Stimulated activated CD4-positive, alpha-beta T cell treated with anti-CD3 and anti-CD28 coated beads, Interleukin-4, amount 100 ng/mL, for 24 hours (primary cell): ENCODE measurements around the gene WNT16.
"Not testable (repeated sequence)": the region's sequence is repeated elsewhere in the genome, so short reads cannot be mapped to it uniquely, and the experiment has no call there.

Experiments used
- DNase-seq: peaks from one replicate; pipeline ENCODE4 v3.0.0-alpha.2; 2020

The WNT16 gene, protein sequence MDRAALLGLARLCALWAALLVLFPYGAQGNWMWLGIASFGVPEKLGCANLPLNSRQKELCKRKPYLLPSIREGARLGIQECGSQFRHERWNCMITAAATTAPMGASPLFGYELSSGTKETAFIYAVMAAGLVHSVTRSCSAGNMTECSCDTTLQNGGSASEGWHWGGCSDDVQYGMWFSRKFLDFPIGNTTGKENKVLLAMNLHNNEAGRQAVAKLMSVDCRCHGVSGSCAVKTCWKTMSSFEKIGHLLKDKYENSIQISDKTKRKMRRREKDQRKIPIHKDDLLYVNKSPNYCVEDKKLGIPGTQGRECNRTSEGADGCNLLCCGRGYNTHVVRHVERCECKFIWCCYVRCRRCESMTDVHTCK

DNA sequence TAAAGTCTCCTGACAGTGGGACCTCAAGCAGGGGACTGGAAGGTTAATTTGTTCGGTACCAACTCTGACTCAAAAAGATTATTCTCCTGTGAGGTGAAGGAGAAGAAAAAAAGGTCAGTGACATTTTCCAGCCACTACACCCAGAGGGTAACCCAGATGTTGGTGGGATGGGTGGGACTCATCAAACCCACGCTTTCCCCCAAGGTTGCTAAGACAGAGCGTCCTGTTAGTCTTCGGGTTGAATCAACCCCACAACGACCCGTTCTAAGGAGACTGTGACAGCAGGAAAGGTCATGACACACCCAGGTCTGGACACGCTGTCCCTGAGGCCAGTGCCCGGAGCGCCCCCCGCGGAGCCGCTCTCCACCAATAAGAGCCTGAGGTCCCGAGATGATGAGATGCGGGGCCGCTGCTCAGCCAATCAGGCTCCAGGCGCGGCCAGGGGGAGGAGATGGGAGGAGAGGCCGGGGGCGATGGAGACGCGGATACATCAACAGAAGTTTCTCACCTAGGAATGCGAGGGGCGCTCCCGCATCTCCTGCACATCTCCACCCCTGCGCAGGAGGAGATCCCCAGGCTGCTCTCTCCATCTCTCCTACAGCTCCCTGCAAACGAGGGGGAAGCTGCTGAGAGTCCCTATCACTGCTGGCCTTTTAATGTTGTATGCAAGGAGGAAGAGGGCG is at the start of gene WNT16:
WNT16 (plus strand) TSS at position 493 of the 683 bp plus-strand sequence. CDS start 293 bp downstream, outside the sequence.
- no peak for DNase-seq

DNA sequence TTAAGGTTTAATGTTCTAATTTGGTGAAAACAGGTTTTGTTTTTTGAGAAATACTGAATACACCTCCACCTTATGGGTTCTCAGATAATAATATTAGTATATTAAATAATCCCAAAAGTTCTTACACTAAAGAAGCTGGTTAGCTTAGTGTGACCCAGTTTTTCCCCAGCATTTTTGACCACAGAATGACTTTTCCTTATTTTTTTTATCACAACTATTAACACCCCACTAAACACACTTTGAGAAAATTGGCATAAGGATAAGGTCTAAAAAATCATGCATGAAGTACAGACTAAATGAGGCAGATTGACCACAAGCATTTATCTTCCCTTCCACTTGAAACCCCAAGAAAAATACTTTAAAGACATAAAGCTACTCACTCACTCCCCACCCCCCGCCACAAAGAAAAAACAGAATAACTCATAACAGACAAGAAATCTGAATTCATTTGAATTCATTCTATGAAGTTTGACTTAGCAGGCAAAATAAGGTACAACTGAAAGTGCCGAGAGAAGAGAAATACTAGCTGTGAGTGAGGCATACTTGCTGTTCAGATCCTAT is 49.7 kb upstream of the WNT16 start:
- no peak for DNase-seq

DNA sequence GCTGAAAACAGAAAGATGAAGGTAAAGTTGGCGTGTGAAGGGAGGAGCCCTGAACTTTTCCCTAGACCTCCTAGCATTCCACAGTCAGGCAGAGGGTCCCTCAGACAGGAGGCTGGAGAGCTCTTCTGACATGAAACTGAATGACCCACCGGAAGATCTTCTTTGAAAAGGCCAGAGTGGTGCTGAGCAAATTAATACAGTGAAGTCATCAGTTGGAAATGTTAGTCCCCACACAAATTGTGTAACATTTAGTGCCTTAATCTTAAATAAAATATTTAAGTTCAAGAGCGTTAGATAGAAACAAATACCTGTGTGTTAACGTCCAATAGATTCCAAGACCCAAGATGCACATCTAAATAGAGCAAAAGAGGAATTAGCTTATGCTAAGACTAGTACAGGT is 49.0 kb upstream of the WNT16 start:
- DNase-seq = no peak

DNA sequence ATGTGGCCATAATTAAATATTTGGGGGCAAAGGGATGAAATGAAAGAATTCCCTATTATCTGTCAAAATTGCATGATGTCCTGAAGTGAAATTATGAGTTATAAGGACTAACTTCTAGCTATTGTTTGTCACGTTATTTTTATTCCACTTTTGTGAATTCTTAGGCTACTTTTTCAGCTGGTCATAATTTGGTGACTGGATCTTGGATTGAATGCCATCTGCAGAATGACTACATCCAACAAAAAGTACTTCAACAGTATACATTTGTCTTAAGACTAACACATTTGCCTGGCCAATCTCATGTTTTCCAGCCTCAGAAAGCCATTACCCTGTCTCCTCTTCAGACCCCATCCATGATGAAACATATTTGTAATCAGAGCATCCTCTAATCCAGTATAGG is 48.1 kb upstream of the WNT16 start:
- no peak for DNase-seq

DNA sequence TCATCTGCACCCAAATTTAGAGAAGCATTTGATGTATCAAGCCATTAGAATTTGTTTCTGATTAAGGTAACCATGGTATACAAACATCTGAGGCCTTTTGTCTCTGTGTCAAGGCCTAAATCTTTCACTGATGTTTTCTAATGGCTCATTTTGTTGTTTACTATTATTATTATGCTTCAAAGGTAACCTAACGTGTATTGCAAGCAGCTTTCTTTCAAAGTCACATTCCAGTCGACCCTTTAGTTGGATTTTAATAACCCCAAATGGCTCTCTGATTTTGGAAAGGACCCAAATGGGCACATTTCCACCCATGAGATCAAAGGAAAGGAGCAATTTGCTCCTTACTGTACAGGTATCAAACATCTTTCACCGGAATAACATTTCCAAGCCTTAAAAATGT is 46.7 kb upstream of the WNT16 start:
- no peak for DNase-seq

DNA sequence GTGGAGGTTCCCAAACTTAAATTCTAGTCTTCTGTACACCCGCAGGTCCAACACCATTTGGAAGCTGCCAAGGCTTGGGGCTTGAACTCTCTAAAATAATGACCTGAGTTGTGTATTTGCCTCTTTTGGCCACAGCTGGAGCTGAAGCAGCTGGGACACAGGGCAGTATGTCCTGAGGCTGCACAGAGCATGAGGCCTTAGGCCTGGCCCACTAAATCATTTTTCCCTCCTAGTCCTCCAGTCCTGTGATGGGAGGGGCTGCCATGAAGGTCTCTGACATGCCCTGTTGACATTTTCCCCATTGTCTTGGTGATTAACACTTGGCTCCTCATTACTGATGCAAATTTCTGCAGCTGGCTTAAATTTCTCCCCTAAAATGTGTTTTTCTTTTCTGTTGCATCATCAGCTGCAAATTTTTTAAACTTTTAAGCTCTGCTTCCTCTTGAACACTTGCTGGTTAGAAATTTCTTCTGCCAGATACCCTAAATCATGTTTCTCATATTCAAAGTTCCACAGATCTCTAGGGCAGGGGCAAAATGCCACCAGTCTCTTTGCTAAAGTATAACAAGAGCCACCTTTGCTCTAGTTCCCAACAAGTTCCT is 43.6 kb upstream of the WNT16 start:
- DNase-seq = no peak

DNA sequence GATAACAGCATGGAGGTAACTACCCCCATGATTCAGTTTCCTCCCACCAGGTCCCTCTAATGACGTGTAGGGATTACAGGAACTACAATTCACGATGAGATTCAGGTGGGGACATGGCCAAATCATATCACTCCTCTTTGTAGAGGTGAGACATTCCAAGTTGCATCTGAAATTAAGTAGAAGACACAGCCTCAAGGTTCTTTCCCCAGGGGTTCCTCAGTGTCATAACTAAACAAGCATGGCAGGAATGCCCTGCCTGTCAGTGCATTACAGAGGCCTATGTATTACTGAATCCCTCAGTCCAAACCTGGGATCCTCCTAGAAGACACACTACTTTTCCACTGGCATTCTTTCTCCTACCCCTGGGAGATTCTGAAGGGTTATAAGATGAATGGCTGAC is 42.6 kb upstream of the WNT16 start:
- DNase-seq = no peak

DNA sequence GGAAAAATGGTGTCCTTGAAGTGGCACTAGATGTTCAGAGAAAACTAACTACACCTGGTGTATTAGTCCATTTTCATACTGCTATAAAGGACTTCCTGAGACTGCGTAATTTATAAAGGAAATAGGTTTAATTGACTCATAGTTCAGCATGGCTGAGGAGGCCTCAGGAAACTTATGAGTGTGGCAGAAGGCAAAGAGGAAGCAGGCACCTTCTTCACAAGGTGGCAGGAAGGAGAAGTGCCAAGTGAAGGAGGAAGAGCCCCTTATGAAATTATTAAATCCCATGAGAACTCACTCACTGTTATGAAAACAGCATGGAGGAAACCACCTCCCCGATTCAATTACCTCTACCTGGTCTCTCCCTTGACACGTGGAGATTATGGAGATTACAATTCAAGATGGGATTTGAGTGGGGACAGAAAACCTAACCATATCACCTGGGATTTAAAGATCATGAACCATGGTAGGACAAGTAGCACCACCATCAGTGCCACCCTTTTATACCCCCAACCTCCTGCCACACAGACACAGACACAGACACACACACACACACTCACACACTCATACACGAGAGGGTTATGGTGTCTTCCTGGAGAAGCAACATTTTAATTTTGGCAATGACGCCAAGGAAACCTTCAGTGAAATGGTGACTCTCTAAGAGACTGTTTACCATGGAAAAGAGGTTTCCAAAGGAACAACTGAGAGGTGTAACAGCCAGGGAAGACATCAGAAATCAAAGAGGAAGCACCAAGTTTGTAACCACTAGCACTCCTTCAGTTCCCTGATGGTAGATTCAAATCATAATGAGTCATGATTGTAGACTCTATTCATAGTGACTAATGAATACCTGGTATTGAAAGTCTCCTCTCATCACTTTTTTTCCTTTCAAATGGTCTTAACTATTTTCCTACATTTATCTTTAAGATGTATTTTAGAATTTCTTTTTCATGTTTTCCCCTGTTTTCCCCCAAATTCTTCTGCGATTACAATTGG is 41.8 kb upstream of the WNT16 start:
- DNase-seq = no peak

DNA sequence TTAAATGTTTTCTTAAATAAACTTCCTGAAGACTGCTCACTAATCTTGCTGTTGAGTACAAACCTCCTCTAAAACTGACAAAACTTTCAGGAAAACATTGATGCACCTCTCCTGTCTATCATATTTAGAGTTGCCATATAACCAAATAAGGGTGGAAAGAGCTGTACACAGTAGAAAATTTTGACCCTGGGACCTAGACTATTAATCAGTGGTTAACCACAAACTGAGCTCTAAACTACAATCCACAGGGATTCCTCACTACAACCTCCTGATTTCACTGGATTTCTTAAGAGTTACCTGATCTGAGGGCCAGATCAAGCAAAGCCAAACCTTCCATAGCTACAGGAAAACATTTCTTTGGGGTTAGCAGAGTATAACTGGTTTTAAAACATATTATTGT is 39.9 kb upstream of the WNT16 start:
- no peak for DNase-seq

DNA sequence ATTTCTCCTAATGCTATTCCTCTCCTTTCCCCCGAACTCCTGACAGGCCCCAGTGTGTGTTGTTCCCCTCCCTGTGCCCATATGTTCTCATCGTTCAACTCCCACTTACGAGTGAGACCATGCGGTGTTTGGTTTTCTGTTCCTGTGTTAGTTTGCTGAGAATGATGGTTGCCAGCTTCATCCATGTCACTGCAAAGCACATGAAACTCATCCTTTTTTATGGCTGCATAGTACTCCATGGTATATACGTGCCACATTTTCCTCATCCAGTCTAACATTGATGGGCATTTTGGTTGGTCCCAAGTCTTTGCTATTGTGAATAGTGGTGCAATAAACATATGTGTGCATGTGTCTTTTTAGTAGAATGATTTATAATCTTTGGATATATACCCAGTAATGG is 38.9 kb upstream of the WNT16 start:
- not testable (repeated sequence) for DNase-seq

DNA sequence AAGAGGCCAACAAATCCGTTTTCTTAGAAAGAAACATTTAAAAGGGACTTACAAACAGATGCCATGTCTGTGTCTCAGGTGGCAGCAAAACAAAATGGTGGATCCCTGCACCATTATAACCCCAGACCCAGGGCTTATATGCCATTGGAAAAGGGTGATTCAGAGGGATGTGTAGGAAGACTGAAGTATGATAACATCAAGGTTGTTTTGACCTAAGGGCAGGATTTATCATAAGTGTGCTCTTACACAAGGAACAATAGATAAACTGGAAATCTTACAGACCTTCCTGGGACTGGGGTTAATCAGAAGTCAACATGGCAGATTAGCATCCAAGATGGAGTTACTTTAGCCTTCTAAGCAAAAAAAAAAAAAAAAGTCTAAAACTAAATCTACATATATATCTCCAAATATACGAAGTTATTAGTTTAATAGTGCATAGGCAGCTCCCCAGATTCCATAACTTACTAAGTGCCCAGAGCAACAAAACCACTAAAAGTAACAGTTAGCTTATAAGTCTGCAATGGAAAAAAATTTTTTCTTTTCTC is 34.3 kb upstream of the WNT16 start:
- DNase-seq = no peak

DNA sequence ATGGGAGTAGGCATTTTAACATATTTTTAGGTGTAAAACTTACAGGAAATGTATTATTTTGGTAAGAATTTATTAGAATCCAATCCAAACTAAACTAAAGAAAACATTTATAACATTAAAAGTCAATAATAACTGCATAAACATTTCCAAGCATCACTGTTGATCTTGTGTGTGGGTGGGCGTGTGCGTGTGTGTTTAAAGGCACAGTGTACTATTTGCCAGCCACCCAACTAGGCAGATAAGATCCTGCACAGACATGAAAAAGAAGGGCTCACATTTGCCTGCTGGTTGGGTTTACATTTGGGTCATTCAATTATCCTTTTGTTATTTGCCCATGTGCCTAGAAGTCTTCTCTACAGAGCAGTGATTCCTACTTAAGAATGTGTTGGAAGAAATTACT is 31.0 kb upstream of the WNT16 start:
- DNase-seq = no peak

DNA sequence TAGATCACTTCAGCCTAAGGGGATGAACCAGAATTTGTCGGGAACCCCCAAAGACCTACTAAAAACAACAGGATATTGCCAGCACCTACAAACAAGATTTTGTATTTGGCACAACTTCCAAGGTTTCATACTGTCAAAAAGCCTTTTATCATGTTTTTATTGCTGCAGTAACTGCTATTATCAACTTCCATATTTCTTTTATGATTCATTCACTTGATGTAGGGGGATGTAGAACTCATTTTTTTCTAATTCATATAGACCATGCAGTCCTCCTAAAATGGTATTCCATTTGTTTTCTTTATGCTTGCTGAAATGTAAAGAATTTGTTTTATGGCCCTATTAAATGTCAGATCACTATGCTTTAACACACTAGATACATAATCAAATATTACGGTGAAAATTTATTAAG is 30.0 kb upstream of the WNT16 start:
- DNase-seq = no peak

DNA sequence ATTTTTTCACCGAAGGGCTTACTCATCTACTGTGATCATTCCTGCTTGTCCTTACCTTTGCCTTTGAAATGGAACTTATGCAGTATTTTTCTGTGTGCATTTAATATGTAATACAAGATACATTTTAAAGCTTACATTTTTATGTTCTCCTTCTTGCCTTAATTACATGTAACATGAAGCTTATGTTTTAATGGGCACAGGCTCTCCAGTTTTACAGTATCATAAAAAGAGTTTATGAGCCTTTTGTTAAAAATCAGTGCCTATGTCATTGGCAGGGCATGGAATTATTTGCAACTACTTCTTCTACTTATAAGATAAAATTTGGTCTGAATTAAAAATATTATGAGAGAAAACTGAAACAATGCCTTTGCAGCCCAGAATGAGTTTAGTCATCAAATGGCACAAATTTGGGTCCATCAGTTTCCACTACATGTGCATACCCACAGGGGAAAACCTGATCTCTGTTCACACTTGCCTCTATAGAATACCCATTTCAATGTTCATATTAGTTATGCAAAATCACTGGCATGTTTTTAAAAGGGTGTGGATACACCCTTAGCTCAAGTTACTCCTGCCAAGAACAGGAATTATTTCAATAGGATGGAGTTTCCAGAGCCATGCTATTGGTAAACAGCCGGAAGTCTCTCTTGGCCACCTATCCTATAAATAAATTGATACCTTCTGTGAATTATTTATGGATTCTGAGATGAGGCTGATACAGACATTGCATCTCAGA is 27.9 kb upstream of the WNT16 start:
- no peak for DNase-seq

DNA sequence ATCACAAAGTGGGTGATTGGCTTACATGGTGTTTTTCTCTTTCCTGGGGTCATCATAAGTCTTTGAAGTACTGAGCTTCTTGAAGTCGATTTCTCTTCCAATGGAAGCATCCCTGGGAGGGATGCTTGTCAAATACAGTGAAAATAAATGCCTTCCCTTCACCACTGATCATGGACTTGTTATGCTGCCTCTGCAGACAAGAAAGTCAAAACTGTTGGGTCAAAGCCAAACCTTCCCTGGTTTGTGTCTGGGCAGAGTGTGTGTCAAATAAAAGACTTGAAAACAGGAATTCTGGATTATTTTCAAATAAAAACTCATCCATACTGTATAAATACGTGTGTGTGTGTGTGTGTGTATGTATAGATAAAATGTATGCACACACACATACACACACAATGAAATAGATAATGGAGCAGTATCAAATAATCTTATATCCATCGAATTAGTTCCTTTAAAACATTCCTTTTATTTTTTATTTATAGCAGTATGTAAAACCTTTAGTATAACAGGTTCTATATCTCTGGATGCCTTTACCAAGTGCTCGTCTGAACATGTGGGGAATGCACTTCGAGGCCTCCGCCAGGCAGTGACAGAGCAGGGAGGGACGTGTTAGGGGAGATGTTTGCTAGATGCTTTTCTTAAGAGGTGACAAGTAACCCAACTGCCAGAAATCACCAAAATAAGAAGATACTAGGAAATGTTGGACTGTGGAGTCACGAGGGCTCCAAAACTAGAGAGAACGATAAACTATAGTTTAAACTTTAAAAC is 27.2 kb upstream of the WNT16 start:
- DNase-seq = no peak

DNA sequence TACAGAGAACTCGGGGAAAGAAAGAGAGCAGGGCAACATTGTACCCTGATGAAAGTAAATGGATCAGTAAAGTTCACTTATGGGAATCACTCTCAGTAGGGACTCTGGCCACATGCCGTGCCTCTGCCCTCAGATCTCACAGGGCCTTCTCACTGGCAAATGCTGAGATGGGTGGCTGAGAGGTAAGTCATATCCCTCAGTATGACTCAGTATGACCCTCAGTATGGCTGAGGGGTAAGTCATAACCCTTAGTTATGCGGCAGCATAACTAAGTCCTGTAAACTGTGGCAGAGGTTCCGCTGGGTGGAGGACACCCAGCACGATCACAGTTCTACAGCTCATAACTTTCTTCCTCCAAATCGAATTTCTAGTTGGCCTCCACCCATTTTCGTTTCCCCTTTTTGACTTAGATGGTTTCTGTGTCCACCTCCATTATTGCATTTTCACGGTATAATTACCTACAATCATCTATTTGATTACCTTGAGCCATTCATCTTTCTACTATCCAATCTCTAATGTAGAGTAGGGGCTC is 26.5 kb upstream of the WNT16 start:
- no peak for DNase-seq

DNA sequence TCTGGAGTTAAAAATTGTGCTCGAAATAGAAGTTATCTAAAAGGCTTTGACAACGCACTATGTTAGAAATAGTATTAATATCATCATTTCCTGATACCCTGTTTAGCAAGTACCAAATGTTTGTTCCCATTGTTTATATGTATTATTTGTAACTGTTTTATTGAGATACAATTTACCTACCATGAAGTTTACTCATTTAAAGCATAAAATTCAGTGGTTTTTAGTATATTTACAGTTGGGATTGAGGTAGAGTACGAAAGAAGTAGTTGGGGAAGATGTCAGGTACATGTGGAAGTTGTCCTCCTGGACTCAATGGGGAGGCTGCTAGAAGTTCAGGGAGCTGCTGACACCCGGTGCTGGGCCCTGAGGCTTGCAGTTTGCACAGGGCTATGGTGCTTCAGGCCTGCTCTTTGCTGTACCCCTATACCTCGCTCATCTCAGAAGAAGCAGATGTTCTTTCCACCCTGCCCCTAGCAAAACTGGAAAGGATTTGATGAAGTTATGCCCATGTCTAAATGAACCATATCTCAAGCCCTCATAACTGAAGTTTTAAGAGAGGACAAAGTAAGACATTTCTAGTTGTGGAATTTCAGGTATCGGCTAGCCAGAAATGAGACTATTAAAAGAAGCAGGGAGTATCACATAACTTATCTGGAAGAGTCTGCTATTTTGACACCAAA is 25.2 kb upstream of the WNT16 start:
- no peak for DNase-seq

DNA sequence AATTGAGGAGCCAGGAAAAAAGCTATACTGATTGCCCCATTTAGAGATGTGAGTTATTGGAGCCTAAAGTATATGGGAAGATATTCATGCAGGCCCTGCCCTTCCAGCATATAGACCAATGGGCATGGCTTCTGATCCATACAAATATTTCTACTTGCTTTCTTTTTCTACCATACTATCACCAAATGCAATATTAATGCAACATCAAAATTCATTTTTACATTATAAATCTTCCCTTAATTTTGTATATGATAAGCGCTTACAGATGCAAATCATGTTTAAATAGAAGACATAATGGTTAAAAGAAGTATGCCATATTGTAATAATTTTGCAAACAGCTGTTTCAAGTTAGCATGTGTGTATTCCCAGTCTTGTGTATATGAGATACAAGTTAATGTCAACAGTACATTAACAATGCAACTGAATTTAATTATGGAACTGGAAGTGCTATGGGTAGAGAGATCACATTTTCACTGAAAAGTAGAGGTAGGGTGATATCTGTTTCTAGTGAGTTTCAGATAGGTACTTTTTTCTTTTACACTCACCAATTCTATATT is 24.6 kb upstream of the WNT16 start:
- DNase-seq = no peak

DNA sequence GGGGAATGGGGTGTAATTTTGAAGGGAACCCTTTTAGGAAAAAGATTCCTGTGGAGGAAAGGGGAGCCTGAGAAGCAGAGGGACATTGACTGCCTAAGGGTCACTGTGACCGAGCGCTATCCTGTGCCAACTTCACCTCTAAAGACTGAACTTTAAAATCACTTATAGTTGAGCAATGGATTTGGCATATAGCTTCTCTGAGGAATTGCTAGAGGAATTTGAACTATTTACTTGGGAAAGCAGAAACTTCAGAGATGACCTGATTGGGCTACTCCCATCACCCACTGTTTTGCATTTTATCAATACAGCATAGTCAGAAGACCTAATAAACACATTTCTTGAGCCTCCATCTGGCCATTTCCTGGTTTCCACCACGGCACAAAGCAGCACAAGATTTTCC is 23.7 kb upstream of the WNT16 start:
- DNase-seq = no peak

DNA sequence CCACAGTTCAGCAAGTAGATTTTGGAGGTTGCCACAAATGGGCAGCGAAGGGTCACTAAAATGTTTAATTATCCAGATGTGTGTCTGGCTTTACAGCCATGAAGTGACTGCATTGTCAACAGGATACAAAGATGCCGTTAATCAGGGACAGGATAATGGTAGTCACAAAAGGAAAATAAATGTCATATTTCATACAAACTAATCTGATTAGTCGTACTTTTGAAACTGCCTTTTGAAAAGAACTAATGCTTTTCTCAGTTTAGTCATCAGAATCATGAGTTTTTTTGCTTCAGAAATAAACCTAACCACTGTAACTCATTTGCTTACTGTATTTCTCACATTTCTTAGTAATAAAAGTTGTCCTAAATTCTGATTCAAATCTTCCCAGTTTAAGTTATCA is 22.2 kb upstream of the WNT16 start:
- no peak for DNase-seq
